ENCODE data around the gene B4GALNT4.
"Not testable (repeated sequence)": the region's sequence is repeated elsewhere in the genome, so short reads cannot be mapped to it uniquely, and the experiment has no call there.

B4GALNT4 gene

DNA sequence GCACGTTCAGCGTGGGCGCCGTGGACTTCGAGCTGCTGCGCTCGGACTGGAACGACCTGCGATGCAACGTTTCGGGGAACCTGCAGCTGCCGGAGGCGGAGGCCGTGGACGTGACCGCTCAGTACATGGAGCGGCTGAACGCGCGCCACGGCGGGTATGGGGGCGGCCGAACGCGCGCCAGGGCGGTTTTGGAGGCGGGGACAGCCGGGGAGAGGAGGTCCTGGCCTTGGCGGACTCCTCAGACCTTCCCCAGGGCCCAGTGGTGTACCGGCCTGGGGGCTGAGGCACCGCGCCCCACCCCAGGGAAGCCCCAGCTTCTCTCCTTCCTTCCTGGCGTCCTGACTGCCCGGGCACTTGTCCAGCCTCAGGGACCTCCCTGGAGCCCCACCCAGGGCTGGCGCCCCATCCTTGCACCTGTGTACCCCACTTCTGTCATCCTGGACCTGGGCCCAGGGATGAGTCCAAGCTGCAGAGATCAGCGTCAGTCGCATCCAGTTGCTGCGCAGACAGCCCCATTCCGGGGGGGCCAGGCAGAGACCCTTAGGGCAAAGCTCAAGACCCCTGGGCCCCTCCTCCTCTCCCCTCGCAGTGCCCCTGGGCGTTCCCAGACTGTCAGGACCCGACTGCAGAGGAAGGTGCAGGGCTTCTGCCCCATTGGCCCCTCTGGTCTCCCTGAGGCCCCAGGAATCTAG, 8.0 kb downstream of the B4GALNT4 start:
- DNase-seq: no peak

DNA sequence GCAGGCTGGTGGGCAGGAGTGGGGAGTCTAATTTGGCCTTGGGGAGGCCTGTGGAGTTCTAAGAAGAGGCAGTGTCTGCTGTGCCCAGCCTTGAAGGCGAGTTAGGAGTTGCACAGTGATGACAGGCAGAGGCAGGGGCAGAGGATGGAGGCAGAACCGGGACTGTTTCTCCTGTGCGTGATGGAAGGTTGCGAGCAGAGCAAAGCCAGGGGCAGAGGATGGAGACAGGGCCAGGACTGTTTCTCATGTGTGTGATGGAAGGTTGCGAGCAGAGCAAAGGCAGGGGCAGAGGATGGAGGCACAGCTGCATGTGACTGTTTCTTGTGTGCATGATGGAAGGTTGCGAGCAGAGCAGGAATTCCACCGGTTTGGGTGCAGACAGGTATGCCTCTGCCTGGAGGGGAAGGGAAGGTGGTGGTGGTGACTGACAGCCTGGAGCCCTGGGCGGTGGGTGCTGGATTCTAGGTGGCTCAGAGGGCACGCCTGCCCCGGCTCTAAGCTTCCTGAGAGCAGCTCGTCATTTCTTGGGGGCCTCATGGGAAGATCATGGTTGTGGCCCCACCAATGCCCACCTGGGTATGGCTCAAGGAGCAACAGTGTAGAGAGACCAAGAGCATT, 8.7 kb downstream of the B4GALNT4 start:
- DNase-seq: no peak

DNA sequence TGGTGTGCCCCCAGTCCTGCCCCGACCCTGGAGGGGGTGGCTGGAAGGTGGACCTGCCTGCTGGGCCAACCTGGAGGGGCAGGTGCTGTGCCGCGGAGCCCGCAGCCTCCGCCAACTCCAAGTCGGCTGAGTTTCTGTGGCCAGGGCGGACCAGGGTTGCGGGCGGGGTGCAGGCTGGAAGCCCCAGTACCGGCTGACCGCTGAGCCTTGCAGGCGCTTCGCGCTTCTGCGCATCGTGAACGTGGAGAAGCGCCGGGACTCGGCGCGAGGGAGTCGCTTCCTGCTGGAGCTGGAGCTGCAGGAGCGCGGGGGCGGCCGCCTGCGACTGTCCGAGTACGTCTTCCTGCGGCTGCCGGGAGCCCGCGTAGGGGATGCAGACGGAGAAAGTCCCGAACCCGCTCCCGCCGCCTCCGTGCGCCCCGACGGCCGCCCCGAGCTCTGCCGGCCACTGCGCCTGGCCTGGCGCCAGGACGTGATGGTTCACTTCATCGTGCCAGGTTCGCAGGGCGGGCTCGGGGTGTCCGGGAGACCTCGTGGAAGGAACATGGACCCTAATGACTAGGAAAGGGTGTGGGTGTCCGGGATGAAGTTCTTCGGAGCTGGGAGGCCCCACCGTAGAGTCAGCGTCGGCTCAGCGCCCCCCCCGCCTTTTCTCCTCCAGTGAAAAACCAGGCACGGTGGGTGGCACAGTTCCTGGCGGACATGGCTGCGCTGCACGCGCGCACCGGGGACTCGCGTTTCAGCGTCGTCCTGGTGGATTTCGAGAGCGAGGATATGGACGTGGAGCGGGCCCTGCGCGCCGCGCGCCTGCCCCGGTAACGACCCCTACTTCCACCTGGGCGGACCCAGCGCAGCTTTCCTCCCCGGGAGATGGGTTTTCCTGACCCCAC, 10.2 kb downstream of the B4GALNT4 start:
- no peak for DNase-seq

DNA sequence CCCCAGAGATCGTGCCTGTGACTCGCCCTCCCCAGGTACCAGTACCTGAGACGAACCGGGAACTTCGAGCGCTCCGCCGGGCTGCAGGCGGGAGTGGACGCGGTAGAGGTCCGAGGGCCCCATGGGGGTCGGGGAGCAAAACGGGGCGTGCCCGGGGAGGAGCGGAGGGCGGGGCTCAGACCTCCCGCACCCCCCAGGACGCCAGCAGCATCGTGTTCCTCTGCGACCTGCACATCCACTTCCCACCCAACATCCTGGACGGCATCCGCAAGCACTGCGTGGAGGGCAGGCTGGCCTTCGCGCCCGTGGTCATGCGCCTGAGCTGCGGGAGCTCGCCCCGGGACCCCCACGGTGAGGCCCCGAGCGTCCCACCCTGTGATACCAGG, 10.8 kb downstream of the B4GALNT4 start:
- no peak for DNase-seq

DNA sequence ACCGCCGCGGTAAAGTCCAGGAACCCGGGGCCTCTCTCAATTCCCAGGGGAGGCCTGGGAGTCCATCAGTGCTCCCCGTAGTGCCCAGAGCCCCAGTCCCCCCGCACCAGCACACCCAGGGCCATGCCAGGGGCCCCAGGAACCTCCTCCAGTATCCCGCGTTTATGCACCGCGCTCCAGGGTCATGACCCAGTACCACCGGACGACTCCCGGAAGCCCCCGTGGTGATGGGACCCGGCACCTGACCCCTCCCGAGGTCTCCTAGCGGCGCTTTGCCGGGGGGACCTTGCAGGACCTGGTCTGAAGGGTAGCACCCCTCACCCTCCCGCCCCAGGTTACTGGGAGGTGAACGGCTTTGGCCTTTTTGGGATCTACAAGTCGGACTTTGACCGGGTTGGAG, 11.2 kb downstream of the B4GALNT4 start:
- DNase-seq: no peak

DNA sequence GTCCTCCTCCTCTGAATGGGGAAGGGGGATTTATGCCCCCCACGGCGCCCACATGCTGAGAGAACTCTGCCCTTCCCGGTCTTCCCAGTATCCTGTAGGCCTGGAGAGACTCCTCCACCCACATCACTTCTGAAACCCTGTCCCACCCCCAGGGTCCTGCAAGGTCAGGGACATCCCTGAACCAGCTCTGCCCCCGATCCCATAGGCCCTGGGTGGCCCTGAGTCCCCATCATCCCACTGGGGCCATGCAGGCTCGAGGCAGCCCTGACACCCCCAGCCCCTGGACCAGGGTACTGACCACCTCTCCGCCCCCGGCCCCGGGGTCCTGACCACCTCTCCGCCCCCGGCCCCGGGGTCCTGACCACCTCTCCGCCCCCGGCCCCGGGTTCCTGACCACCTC, 11.7 kb downstream of the B4GALNT4 start:
- DNase-seq: no peak

DNA sequence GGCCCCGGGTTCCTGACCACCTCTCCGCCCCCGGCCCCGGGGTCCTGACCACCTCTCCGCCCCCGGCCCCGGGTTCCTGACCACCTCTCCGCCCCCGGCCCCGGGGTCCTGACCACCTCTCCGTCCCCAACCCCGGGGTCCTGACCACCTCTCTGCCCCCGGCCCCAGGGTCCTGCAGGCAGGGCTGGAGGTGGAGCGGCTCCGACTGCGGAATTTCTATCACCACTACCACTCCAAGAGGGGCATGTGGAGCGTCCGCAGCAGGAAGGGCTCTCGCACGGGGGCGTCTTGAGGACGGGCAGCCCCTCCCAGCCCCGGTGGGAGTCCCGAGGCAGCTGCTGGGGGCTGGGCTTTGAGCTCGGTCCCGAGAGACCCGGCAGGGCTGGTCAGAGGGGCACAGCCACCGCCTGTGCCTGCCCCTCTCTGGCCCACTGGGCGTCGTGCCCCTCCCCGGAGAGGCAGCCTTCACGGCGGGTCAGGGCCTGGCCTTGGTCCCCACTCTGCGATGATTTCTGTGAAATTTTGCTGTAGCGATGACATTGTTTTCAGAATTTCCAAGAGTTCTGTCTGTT, 12.3 kb downstream of the B4GALNT4 start:
- DNase-seq: no peak

DNA sequence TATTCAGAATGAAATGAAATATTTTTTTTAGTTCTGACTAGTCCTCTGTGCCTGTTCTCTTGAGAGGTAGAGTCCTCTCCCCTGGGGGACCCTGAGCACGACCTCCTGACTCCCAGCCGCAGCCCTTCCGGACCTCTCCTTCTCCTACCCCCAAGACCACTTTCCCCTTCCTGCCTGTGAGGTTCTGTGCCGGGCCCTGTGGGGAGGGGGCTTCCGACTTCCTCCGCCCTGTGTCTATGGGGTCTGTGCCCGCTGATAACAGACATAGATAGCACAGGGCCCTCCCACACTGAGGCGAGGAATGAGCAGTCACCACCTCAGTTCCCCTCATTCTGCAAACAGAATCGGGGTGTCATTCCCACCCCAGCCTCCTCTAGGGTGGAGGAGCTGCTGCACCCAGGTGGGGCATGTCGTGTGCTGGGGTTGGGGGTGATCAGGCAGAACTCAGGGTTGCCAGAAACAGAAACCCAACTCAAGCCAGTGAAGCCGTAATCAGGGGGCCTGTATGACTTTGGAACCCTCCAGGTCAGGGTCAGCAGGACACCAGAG, 12.9 kb downstream of the B4GALNT4 start:
- no peak for DNase-seq

DNA sequence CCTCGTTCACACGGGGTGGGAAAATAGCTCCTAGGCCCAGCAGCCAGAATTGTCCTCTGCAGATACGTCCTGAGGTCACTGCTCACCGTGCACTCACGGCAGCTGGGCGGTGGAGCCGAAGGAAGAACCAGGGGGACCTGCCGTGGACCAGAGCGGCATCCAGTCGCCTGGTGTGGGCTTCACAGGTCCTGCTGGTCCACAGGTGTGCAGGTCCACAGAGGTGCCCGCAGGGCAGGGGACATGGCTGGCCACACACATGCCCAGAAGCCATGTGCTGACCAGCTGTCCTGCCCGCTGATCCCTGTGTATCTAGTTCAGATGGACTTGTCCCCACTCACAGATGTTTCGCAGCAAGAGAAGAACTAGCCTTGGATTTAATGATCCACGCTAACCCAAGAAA, 14.1 kb downstream of the B4GALNT4 start:
- no peak for DNase-seq

DNA sequence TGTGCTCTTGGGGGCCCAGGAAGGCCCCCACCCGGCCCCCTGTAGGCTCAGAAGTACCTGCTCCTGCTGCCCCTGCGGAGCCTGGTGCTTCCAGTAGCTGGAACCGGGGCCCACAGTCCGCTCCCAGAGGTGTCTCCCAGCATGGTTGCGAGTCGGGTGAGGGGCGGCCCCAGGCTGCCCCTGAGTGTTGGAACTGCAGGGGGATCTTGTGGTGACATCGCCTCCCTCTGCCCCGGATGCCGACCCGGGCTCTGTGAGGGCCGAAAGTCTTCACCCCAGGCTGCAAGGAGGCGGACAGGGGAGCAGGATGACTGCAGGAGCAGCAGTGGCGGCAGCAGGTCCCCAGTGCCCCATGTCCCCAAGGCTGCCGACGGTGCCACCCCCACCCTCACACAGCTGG, 15.2 kb downstream of the B4GALNT4 start:
- no peak for DNase-seq

DNA sequence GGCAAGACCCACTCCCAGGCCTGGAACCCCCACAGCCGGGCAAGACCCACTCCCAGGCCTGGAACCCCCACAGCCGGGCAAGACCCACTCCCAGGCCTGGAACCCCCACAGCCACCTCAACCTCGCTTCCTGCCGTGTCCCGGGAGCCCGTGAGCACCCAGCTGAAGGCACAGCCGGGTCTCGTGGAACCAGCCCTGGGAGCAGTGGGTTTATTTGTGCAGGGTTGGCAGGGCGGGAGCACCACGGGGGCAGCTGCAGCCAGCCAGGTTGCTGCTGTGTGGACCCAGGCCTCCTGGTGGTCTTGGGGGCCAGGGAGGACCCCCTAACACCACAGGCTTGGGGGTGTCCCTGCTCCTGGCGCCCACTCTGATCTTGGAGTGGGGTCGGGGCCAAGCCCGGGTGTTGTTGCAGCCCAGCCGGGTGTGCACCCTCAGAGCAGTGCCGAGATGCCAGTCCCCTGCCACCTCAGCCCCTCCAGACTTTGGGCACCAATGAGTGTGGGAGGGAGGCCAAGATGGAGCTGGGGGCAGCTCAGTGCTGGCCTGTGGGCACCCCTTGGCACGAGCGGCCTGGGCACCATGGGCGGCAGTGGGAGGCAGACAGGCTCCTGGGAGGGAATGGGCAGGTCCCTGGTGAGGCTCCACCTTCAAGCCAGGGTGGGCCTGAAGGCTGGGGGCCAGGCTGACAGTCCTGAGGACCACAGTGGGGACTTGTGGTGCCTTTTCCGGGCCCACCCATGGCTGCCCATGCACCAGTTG, 16.5 kb downstream of the B4GALNT4 start:
- DNase-seq: no peak

DNA sequence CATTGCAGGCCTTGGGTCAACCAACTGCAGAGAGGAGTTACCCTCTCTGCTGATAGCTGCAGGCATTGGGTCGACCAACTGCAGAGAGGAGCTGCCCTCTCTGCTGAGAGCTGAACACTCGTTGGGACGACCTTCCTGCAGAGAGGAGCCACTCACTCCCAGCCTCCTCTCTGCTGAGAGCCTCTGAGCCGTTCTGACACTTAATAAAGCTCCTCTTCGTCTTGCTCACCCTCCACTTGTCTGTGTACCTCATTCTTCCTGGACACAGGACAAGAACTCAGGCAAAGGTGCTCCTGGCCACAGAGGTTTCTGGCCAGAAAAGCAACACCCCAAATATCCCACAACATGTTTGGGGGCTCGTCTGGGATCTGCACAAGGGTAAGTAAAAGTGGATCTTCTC, 17.2 kb downstream of the B4GALNT4 start:
- DNase-seq: no peak

DNA sequence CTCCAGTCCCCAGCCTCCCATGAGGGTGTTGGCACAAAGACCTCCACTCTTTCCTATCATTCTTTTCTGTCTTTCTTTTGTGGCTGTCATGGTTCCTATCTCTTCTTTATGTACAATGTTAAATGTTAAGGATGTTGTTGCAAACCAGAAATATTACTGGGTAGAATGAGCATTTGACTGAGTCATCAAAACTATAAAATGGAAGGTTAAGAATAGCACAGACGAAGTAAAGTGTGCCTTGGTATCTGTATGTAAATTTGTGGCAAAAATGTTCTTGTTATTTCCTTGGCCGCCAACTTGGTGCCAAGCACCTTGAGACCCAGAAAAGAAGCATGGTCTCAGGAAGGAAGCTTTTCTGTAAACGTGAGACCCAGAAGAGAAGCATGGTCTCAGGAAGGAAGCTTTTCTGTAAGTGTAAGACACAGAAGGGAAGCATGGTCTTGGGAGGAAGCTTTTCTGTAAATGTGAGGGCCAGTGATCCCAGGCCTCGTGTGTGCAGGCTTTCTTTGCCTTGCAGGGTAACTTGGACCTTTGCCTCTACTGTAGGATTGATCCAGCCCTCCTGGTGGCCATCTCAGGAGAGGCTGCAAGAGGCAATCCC, 18.0 kb downstream of the B4GALNT4 start:
- no peak for DNase-seq

DNA sequence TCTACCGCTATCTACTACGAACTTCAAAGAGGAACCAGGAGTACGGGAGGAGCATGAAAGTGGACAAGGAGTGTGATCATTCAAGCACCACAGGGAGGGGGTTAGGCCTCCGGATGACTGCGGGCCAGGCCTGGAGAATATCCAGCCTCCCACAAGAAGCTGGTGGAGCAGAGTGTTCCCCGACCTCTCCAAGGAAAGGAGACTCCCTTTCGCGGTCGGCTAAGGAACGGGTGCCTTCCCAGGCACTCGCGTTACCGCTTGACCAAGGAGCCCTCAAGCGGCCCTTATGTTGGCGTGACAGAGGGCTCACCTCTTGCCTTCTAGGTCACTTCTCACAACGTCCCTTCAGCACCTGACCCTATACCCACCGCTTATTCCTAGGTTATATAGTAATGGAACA, 20.1 kb downstream of the B4GALNT4 start:
- DNase-seq: not testable (repeated sequence)

DNA sequence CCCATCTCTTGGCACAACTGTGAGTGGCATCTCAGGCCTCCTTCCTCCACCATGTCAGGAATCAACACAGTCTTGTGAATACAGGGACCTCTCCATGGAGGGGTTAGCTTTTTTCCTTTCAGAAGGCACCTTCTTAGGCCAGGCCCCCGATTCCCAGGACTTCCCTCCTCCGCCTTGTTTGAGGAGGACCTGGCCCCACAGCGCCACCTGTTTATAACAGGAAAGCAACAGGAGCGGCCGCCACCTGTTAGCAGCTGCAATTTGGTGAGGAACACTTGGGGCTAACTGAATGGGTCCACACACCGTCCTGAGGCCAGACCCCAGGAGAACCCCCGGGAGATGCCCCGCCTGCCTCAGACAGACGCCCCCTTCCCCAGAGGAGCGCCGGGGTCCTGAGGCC, 20.9 kb downstream of the B4GALNT4 start:
- no peak for DNase-seq

DNA sequence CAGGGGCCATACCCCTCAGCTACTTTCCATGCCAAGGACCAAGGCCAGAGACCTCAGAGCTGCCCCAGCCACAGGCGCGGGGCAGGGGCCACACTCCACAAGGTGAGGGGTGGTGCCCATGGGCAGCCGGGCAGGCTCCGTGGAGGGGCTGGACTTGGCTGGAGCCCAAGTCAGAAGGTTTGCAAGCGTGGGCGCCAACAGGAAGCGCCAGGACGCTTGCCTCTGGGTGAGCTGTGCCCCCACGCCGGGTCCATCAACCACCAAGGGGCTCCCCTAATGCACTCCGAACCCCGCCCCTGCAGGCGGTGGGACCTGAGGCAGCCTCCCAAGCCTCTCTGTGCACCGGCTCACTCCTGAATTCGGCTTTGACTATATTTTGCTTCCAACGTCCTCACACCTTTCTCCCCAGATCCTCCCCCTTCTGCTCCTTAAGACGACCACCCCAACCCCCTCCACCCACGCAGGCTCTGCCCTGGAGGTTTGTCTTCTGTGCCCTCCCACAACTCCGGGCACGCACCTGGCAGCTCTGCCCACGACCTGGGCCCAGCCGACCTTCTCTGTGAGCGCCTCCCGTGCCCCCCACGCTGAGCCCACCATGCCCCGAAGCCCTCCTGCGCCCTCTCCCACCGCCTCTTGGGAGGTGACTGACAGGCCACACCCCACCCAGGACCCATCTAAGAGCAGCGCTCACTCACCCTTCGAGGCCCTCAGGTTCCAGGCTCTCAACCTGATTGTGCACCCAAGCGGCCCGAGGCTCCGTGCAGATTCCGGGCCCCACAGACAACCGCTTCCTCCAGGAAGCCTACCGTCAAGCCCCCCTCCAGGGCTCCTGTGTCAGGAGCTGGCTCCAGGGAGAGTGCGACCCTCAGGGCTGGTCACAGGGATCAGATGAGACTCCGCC, 22.1 kb downstream of the B4GALNT4 start:
- no peak for DNase-seq

DNA sequence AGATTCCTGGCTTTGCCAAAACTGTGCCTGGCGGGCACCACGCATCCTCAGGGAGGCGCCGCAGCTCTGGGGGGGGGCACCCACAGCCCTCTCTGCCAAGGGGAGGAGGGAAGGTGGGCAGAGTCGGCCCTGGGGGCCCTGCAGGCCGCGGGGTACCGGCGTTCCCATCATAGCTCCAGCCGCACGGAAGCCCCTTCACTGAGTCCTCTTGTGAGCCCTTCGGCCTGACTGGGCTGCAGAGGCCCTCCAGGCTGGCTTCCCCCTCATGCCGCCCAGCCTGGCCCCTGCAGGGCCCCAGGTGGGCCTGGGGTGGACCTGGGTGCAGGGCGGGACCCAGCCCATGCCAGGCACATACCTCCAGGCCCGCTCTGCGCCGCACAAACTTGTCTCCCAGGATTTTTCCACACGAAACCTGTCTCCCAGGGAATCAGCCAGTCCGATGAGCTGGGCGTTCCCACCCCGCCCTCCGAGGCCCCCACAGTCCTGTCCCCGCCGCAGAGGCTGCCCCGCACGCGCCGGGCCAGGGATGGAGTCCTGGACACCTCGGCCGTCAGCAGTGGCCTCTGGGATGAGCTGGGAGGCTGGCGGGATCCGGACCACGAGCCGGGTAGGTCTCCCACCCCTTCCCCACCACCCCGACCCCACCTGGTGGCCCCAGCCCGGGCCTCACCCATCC, 22.9 kb downstream of the B4GALNT4 start:
- no peak for DNase-seq

DNA sequence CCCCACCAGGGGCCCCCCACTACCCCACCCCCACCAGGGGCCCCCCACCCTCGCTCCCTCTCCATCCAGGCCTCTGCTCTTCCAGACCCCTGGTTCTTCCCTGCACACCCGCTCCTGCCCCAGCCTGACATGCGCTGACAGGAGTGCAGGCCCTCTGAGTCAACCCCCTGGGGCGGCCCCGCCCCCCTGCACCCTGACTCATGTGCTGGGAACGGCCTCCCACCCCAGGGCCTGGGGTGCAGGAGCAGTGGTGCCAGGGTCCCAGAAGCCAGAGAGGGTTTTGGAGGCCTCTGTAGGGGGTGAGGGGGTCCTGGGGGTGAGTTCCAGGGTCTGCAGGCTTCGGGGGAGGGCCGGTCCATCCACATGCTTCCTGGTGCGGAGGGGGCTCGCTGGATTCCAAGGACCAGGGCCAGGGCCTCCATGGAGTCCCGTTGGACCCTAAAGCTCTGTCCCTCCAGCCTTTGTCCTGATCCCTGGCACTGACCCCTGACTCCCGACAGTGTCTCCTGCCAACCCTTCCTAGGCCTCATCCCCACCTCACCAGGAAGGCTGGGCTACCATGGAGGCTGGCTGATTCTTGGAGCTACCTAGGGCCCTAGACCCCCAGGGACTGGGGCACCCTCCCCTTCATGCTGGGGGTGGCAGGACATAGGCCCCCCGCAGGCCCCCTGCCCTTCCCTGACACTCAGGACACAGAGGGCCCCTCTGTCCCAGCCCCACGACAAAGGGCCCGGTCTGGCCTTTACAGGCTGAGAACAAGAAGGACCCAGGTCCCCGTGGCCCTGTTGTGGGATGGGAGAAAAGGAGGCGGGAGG, 24.1 kb downstream of the B4GALNT4 start:
- no peak for DNase-seq

DNA sequence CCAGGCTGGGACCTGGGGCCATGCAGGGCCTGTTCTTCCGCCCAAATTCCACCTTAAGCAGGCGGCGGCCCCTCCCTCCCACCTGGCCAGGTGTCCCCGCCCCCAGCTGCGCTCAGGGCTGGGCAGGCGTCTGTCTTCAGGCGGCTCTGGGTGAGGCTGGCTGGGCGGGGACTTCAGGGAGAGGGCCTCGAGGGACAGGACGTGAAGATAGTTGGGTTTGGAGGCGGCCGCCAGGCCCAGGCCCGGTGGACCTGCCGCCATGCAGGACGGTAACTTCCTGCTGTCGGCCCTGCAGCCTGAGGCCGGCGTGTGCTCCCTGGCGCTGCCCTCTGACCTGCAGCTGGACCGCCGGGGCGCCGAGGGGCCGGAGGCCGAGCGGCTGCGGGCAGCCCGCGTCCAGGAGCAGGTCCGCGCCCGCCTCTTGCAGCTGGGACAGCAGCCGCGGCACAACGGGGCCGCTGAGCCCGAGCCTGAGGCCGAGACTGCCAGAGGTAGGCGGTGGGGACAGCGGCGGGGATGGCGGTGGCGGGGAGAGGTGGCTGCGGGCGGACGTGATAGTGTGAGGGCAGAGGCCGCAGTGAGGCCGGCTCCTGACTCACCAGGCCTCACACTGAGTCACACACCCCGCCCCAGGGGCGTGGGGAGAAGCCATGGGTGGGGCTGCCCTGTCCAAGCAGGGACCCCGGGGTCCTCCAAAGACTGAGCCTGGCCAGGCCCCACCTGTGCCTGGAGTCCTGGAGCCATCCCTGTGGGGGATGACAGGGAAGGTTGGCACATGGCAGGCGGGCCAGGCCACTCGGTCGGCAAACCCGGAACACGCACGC, 24.9 kb downstream of the B4GALNT4 start, which contains the start of gene PKP3:
PKP3 (plus strand) TSS at position 176 of the 824 bp plus-strand sequence; CDS start at position 260, 84 bp downstream.
- peak; percentile 15 for DNase-seq

Data from DMS79 treated with DMSO at 0.1 percent for 48 hours (cell line).